ENCODE data around the gene MSRB1.
A peak's percentile ranks its signal among the peaks of the same experiment; 100 is the strongest.

The MSRB1 gene

GRCh38 chr16:1918351-1919326, 24.4 kb downstream of the MSRB1 start, which contains the start of gene HS3ST6:
TSS of gene HS3ST6 (minus strand) at chr16:1918415. CDS start at chr16:1918323, 92 bp downstream.
- H3K4me3 ChIP-seq (replicated peaks; ENCODE audit: low read depth, low read length): peak within 1 kb of the TSS; percentile 35
- TF ChIP-seq CTCF (IDR thresholded peaks at IDR 0.05; ENCODE audit: low read depth, low read length, missing control alignments): no peak

GRCh38 chr16:1917665-1918350, 25.2 kb downstream of the MSRB1 start:
- no peak for DNase-seq (ENCODE audit: extremely low read depth, low read depth)
- TF ChIP-seq CTCF (IDR thresholded peaks at IDR 0.05; ENCODE audit: low read depth, low read length, missing control alignments): no peak

More at GRCh38 chr16:1918351-1919326, 24.4 kb downstream of the MSRB1 start, which contains the start of gene HS3ST6:
- no peak for DNase-seq (ENCODE audit: extremely low read depth, low read depth)

DNA sequence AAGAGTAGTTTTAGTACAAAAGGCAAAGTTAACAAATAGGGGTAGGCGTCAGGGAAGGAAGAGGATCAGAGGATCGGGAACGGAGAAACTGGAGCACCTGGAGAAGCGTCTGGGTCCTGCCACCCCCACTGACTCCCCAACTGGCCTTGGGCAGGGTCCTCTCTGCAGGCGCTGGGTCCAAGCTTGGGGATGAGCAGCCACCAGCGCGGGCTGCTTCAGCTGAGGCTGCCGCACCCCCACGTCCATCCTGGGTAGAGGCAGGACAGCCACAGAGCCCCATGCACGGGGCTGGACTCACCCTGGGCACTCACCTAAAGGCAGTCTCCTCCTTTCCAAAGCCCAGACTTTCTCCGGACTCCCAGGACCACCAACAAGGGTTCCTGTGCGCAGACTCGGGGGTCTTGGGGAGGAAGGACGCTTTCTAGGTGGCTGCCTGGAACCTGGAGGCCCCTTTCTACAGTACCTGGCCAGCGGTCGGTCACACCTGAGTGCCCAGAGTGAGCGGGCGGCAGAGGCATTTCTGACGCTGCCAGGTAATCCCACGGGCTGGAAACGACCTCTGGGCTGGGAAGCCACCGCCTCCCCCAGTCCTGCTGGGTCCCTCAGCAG, 25.8 kb downstream of the MSRB1 start:
- TF ChIP-seq CTCF (IDR thresholded peaks at IDR 0.05; ENCODE audit: low read depth, low read length, missing control alignments): no peak
- DNase-seq (ENCODE audit: extremely low read depth, low read depth): no peak
- H3K4me3 ChIP-seq (replicated peaks; ENCODE audit: low read depth, low read length): peak overlapping the region; percentile 35

More at GRCh38 chr16:1917665-1918350, 25.2 kb downstream of the MSRB1 start:
- peak overlapping the region; percentile 35 for H3K4me3 ChIP-seq (replicated peaks; ENCODE audit: low read depth, low read length)

DNA sequence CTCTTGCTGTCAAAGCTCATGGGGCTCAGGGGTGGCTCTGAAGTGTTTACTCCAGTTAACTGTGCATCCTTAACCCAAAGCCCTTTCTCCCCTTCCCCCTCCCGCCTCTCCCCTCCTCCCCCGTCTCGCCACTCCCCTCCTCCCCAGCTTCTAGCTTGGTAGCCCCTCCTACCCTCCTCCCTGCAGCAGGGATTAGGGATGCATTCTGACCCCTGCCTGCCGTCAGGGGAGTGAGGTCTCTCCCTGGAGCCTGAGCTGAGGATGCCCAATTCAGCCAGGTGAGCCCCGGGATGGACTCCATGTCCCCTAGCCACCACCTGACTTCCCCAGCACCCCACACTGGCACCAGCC, 26.4 kb downstream of the MSRB1 start:
- TF ChIP-seq CTCF (IDR thresholded peaks at IDR 0.05; ENCODE audit: low read depth, low read length, missing control alignments): no peak
- no peak for DNase-seq (ENCODE audit: extremely low read depth, low read depth)
- peak overlapping the region; percentile 35 for H3K4me3 ChIP-seq (replicated peaks; ENCODE audit: low read depth, low read length)

GRCh38 chr16:1915732-1916639, 27.0 kb downstream of the MSRB1 start:
- no peak for DNase-seq (ENCODE audit: extremely low read depth, low read depth)
- no peak for TF ChIP-seq CTCF (IDR thresholded peaks at IDR 0.05; ENCODE audit: low read depth, low read length, missing control alignments)
- H3K4me3 ChIP-seq (replicated peaks; ENCODE audit: low read depth, low read length): no peak overlapping the region; the same call in 1 of the 2 replicates

DNA sequence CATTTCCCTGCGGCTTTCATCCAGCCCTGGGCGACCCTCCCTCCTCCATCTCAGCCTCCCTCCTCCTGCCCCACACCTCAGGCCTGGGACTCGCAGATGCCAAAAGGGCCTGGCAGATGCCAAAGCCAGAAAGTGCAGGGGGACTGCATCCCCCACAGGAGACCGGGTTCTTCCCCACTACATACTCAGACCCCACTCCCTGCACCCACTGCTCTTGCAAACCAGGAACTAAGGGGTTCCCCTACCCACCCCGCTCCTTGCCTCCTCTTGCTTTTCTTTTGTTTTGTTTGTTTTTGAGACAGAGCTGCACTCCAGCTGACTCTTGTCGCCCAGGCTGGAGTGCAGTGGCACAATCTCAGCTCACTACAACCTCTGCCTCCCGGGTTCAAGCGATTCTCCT, 28.0 kb downstream of the MSRB1 start:
- H3K4me3 ChIP-seq (replicated peaks; ENCODE audit: low read depth, low read length): no peak overlapping the region
- DNase-seq (ENCODE audit: extremely low read depth, low read depth): no peak
- no peak for TF ChIP-seq CTCF (IDR thresholded peaks at IDR 0.05; ENCODE audit: low read depth, low read length, missing control alignments)
